HepG2 (cell line): ENCODE results near the gene TBC1D16. TPM values are rescaled to one million over a fixed set of nuclear protein-coding genes. Genes with fewer than 3 reads are reported as not detected.

Experiments used
- CAMTA2 ChIP-seq: sonication (generic); formaldehyde crosslinking; IDR thresholded peaks from 2 replicates; pipeline ENCODE4 v1.4.0; 2020; ENCODE audit warnings: mild to moderate bottlenecking, missing genetic modification reagents, borderline replicate concordance
- CEBPG ChIP-seq: IDR thresholded peaks from 2 replicates; pipeline ENCODE4 v1.6.1; 2016
- GATA4 ChIP-seq: sonication (generic); IDR thresholded peaks from 2 replicates; pipeline ENCODE4 v1.6.1; 2016; ENCODE audit warnings: antibody characterized with exemption, low read depth, borderline replicate concordance
- KAT8 ChIP-seq: IDR thresholded peaks from 2 replicates; pipeline ENCODE4 v1.6.1; 2016; ENCODE audit warnings: missing genetic modification reagents, missing compliant biosample characterization
- MAFG ChIP-seq: sonication (generic); formaldehyde crosslinking; IDR thresholded peaks from 2 replicates; pipeline ENCODE4 v1.5.1; 2020; ENCODE audit warnings: mild to moderate bottlenecking, missing genetic modification reagents
- MAFK ChIP-seq, 2 experiments: IDR thresholded peaks in 1 of 2; conservative IDR thresholded peaks in 1 of 2; 2 replicates each; pipeline ENCODE4 v1.6.1; 2011; ENCODE audit warnings: improper control_type of control experiment in 2 of 2, low read length in 2 of 2
- MTF2 ChIP-seq: sonication (generic); formaldehyde crosslinking; IDR thresholded peaks from 2 replicates; pipeline ENCODE4 v1.5.0; 2020; ENCODE audit warnings: missing genetic modification reagents, borderline replicate concordance
- MYNN ChIP-seq: sonication (generic); formaldehyde crosslinking; IDR thresholded peaks from 2 replicates; pipeline ENCODE4 v1.4.0; 2020; ENCODE audit warnings: mild to moderate bottlenecking, low read depth, missing genetic modification reagents
- NR2F1 ChIP-seq, 2 experiments: fragments of 450-650 bp in 1 of 2; formaldehyde crosslinking in 1 of 2; IDR thresholded peaks; 2 replicates each; pipeline versions ENCODE4 v1.5.0 to v1.6.1; 2016 to 2020; ENCODE audit warnings: mild to moderate bottlenecking in 1 of 2, missing compliant biosample characterization in 1 of 2, missing genetic modification reagents in 1 of 2, moderate library complexity in 1 of 2
- PTBP1 ChIP-seq: fragments of 200-400 bp; formaldehyde crosslinking; IDR thresholded peaks from 2 replicates; pipeline ENCODE4 v1.6.1; 2018; ENCODE audit warnings: low read length, low read depth; ENCODE audit not compliant: poor library complexity, severe bottlenecking
- SOX6 ChIP-seq, 2 experiments: fragments of 450-650 bp in 1 of 2; sonication (generic) in 1 of 2; formaldehyde crosslinking in 1 of 2; IDR thresholded peaks; 2 replicates each; pipeline versions ENCODE4 v1.4.0 to v1.6.1; 2017 to 2020; ENCODE audit warnings: antibody characterized with exemption in 1 of 2, mild to moderate bottlenecking in 1 of 2, missing genetic modification reagents in 1 of 2
- TOPORS ChIP-seq: sonication (generic); formaldehyde crosslinking; IDR thresholded peaks from 2 replicates; pipeline ENCODE4 v1.8.0; 2023; ENCODE audit warnings: mild to moderate bottlenecking, missing genetic modification reagents
- ZBTB42 ChIP-seq: sonication (generic); formaldehyde crosslinking; IDR thresholded peaks from 2 replicates; pipeline ENCODE4 v1.5.0; 2020; ENCODE audit warnings: mild to moderate bottlenecking, missing genetic modification reagents
- ZNF263 ChIP-seq: sonication (generic); formaldehyde crosslinking; IDR thresholded peaks from 2 replicates; pipeline ENCODE4 v1.4.0; 2020; ENCODE audit warnings: missing genetic modification reagents
- ZNF543 ChIP-seq: sonication (generic); formaldehyde crosslinking; IDR thresholded peaks from 2 replicates; pipeline ENCODE4 v1.4.0; 2020; ENCODE audit warnings: mild to moderate bottlenecking, missing genetic modification reagents
- ZNF556 ChIP-seq: sonication (generic); formaldehyde crosslinking; IDR thresholded peaks from 2 replicates; pipeline ENCODE4 v1.4.0; 2020; ENCODE audit warnings: mild to moderate bottlenecking, missing genetic modification reagents, borderline replicate concordance
- ZNF615 ChIP-seq: sonication (generic); formaldehyde crosslinking; IDR thresholded peaks from 2 replicates; pipeline ENCODE4 v1.5.0; 2020; ENCODE audit warnings: mild to moderate bottlenecking, missing genetic modification reagents, borderline replicate concordance
- ZNF781 ChIP-seq: sonication (generic); formaldehyde crosslinking; IDR thresholded peaks from 2 replicates; pipeline ENCODE4 v1.5.1; 2020; ENCODE audit warnings: borderline replicate concordance, mild to moderate bottlenecking, missing genetic modification reagents; ENCODE audit errors: not compliant biosample characterization
- polyA plus RNA-seq, 8 experiments: library from polyadenylated mRNA; depleted of rRNA in 3 of 8; stranded (reverse) in 7 of 8; unstranded in 1 of 8; fragments of >200 nt; fragmentation: Illumina TruSeq in 4 of 8; extraction: Trizol in 4 of 8; gene quantifications; 2 replicates each; pipeline versions ENCODE4 v1.2.1 to v1.2.3, GENCODE V29; 2011 to 2016; ENCODE audit warnings: low read depth in 4 of 8, missing spikeins in 1 of 8, mixed read lengths in 1 of 8; ENCODE audit not compliant: insufficient read depth in 1 of 8
- total RNA-seq, 5 experiments: library from RNA; depleted of rRNA; stranded (reverse); fragments of >200 nt; fragmentation: Illumina TruSeq; extraction: Trizol; gene quantifications; 2 replicates each; pipeline ENCODE4 v1.2.3, GENCODE V29; 2016; ENCODE audit warnings: low read depth in 1 of 5
- TF ChIP-seq, protein P1 (sequence below): sonication (generic); formaldehyde crosslinking; IDR thresholded peaks from 2 replicates; pipeline ENCODE4 v1.4.0; 2020; ENCODE audit warnings: missing genetic modification reagents
- TF ChIP-seq, protein P2 (sequence below): IDR thresholded peaks from 2 replicates; pipeline ENCODE4 v1.6.1; 2016; ENCODE audit warnings: low read depth
- TF ChIP-seq, protein P3 (sequence below): sonication (generic); formaldehyde crosslinking; IDR thresholded peaks from 2 replicates; pipeline ENCODE4 v1.8.1; 2022; ENCODE audit warnings: mild to moderate bottlenecking, missing genetic modification reagents
- TF ChIP-seq, protein P4 (sequence below): sonication (generic); formaldehyde crosslinking; IDR thresholded peaks from 2 replicates; pipeline ENCODE4 v1.5.0; 2020; ENCODE audit warnings: missing genetic modification reagents

TBC1D16 gene
- total and polyA plus RNA-seq, 2 of the 13 experiments (the other 11 are each of a cell fraction or from before 2014, with no cell fraction given), result 14.9 to 24.9 TPM

DNA sequence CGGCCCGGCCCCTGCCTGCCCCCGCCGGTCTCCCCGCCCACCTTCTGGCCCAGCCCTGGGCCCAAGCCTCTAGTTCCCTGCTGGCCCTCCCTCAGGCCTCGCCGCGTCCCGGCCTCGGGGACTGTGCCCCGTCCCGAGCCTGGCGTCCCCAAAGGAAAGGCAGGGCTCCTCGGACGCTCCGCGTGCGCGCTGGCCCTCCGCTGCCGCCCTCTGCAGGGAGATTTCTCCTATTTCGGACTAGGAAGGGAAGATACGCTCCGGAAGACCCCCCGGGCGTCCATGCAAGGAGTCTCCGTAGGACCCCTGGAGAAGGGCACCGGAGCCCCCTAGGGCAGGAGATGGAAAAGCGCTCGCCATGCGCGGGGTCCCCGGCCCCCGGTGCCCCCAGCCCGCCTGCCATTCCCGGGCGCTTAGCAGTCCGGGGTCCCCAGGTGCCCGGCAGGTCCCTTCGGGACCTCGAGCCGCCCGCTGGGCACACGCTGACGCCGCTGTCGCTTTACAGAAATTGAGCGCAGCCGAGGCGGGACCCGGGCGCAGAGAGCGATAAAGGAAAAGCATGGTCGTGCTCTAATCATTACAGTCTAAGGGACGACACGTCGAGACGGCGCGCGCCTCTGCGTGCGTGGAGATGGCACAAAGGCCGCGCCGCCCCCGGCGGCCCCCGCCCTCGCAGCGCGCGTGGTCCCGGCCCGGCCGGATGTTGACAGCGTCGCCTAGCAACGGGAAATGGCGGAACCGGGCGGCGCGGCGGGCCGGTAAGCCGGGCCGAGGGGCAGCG, 454 bp upstream of the TBC1D16 start, which contains the start of gene CCDC40 (continued):
- TF ChIP-seq MAFK (conservative IDR thresholded peaks at IDR 0.05 in 1 of 2, IDR thresholded peaks at IDR 0.05 in 1 of 2; ENCODE audit: low read length in 2 of 2), result no peak
- no peak for TF ChIP-seq SOX6 (IDR thresholded peaks at IDR 0.05)
- no peak; the same call in 1 of the 2 replicates for TF ChIP-seq SOX6 (CRISPR knock-in tag; IDR thresholded peaks at IDR 0.05)
- TF ChIP-seq NR2F1 (CRISPR knock-in tag; IDR thresholded peaks at IDR 0.05), result no peak
- peak; percentile 81; the same call in 1 of the 2 replicates for TF ChIP-seq CAMTA2 (CRISPR knock-in tag)
- peak; percentile 49 for TF ChIP-seq MAFG
- no peak; the same call in 1 of the 2 replicates for TF ChIP-seq KAT8 (CRISPR knock-in tag)
- TF ChIP-seq ZNF781, result peak; percentile 50
- 0 out of 2 replicates have a peak, but pooled peaks have one; percentile 7 for TF ChIP-seq ZNF543 (CRISPR knock-in tag)
- TF ChIP-seq ZBTB42, result peak; percentile 88; the same call in 1 of the 2 replicates
- TF ChIP-seq ZNF556, result no peak
- peak; percentile 11; the same call in 1 of the 2 replicates for TF ChIP-seq TOPORS
- TF ChIP-seq, protein P1, sequence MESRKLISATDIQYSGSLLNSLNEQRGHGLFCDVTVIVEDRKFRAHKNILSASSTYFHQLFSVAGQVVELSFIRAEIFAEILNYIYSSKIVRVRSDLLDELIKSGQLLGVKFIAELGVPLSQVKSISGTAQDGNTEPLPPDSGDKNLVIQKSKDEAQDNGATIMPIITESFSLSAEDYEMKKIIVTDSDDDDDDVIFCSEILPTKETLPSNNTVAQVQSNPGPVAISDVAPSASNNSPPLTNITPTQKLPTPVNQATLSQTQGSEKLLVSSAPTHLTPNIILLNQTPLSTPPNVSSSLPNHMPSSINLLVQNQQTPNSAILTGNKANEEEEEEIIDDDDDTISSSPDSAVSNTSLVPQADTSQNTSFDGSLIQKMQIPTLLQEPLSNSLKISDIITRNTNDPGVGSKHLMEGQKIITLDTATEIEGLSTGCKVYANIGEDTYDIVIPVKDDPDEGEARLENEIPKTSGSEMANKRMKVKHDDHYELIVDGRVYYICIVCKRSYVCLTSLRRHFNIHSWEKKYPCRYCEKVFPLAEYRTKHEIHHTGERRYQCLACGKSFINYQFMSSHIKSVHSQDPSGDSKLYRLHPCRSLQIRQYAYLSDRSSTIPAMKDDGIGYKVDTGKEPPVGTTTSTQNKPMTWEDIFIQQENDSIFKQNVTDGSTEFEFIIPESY, result no peak
- no peak for TF ChIP-seq ZNF263 (CRISPR knock-in tag)
- TF ChIP-seq PTBP1, result peak; percentile 33
- TF ChIP-seq, protein P2, sequence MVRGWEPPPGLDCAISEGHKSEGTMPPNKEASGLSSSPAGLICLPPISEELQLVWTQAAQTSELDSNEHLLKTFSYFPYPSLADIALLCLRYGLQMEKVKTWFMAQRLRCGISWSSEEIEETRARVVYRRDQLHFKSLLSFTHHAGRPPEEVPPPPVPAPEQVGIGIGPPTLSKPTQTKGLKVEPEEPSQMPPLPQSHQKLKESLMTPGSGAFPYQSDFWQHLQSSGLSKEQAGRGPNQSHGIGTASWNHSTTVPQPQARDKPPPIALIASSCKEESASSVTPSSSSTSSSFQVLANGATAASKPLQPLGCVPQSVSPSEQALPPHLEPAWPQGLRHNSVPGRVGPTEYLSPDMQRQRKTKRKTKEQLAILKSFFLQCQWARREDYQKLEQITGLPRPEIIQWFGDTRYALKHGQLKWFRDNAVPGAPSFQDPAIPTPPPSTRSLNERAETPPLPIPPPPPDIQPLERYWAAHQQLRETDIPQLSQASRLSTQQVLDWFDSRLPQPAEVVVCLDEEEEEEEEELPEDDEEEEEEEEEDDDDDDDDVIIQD (CRISPR knock-in tag), result no peak
- no peak for TF ChIP-seq CEBPG (CRISPR knock-in tag)
- TF ChIP-seq, protein P3, sequence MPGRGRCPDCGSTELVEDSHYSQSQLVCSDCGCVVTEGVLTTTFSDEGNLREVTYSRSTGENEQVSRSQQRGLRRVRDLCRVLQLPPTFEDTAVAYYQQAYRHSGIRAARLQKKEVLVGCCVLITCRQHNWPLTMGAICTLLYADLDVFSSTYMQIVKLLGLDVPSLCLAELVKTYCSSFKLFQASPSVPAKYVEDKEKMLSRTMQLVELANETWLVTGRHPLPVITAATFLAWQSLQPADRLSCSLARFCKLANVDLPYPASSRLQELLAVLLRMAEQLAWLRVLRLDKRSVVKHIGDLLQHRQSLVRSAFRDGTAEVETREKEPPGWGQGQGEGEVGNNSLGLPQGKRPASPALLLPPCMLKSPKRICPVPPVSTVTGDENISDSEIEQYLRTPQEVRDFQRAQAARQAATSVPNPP (CRISPR knock-in tag), result no peak
- TF ChIP-seq, protein P4, sequence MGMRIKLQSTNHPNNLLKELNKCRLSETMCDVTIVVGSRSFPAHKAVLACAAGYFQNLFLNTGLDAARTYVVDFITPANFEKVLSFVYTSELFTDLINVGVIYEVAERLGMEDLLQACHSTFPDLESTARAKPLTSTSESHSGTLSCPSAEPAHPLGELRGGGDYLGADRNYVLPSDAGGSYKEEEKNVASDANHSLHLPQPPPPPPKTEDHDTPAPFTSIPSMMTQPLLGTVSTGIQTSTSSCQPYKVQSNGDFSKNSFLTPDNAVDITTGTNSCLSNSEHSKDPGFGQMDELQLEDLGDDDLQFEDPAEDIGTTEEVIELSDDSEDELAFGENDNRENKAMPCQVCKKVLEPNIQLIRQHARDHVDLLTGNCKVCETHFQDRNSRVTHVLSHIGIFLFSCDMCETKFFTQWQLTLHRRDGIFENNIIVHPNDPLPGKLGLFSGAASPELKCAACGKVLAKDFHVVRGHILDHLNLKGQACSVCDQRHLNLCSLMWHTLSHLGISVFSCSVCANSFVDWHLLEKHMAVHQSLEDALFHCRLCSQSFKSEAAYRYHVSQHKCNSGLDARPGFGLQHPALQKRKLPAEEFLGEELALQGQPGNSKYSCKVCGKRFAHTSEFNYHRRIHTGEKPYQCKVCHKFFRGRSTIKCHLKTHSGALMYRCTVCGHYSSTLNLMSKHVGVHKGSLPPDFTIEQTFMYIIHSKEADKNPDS (CRISPR knock-in tag), result no peak
- TF ChIP-seq ZNF615, result 0 out of 2 replicates have a peak, but pooled peaks have one; percentile 54
- TF ChIP-seq MYNN (CRISPR knock-in tag), result no peak
- no peak for TF ChIP-seq GATA4
- no peak for TF ChIP-seq MTF2
